Bronchial epithelial cell (primary cell): ENCODE results near the gene CACNA1C. TPM values are rescaled to one million over a fixed set of nuclear protein-coding genes. Genes with fewer than 3 reads are reported as not detected.

Experiments used
- DNase-seq: peaks from one replicate; pipeline ENCODE4 v3.0.0-alpha.2; 2010; ENCODE audit warnings: low read depth
- FAIRE-seq: peaks from 2 replicates; lab custom pipeline; 2011; peaks lifted over from hg19 to GRCh38; lab: Jason Lieb, UNC
- H3K27me3 ChIP-seq: 2 replicates; pipeline ENCODE4 v1.5.1; 2011; ENCODE audit warnings: low read length; ENCODE audit not compliant: control insufficient read depth, insufficient read depth
- H3K36me3 ChIP-seq: 2 replicates; pipeline ENCODE4 v1.5.1; 2011; ENCODE audit warnings: low read length; ENCODE audit not compliant: control insufficient read depth, insufficient read depth
- H3K4me3 ChIP-seq: 2 replicates; pipeline ENCODE4 v1.5.1; 2011; ENCODE audit warnings: mild to moderate bottlenecking, low read depth, low read length, control low read depth
- CTCF ChIP-seq: IDR thresholded peaks from 2 replicates; pipeline ENCODE4 v1.5.1; 2011; ENCODE audit warnings: mild to moderate bottlenecking, moderate library complexity, low read length, control low read depth, inconsistent platforms; ENCODE audit not compliant: insufficient read depth, severe bottlenecking
- total RNA-seq: library from RNA; depleted of rRNA; stranded (reverse); fragments of >200 nt; gene quantifications from 2 replicates; pipeline ENCODE4 v1.2.1, GENCODE V29; 2014

CACNA1C gene
- total RNA-seq, 1 donor from 2014 or later = not detected

- H3K36me3 ChIP-seq = no peaks in the 10 kb centered on the region
- no peak for FAIRE-seq
Observed at GRCh38 chr12:2483713-2484112, 430.9 kb downstream of the CACNA1C start.

GRCh38 chr12:2484141-2484776 is 431.5 kb downstream of the CACNA1C start:
- DNase-seq = no peak
- TF ChIP-seq CTCF = no peak
- Histone ChIP-seq H3K36me3 (no peaks in the 10 kb centered on the region), H3K27me3 (no peaks in the 10 kb centered on the region), H3K4me3 (no peak overlapping the region)
- no peak for FAIRE-seq

More at GRCh38 chr12:2483713-2484112, 430.9 kb downstream of the CACNA1C start:
- TF ChIP-seq CTCF = no peak
- no peaks in the 10 kb centered on the region for H3K27me3 ChIP-seq
- DNase-seq = no peak
- H3K4me3 ChIP-seq = no peak overlapping the region

- H3K27me3 ChIP-seq = no peaks in the 10 kb centered on the region
- no peak for FAIRE-seq
- TF ChIP-seq CTCF = no peak
- no peak for DNase-seq
- no peak overlapping the region for H3K4me3 ChIP-seq
- no peaks in the 10 kb centered on the region for H3K36me3 ChIP-seq
Observed at GRCh38 chr12:2485681-2486080, 432.9 kb downstream of the CACNA1C start.

GRCh38 chr12:2486796-2487195 is 434.0 kb downstream of the CACNA1C start:
- Histone ChIP-seq H3K36me3 (no peaks in the 10 kb centered on the region), H3K27me3 (no peaks in the 10 kb centered on the region), H3K4me3 (no peak overlapping the region)
- FAIRE-seq = no peak
- TF ChIP-seq CTCF = no peak
- DNase-seq = no peak

GRCh38 chr12:2487278-2487677 is 434.5 kb downstream of the CACNA1C start:
- Histone ChIP-seq H3K4me3 (no peak overlapping the region), H3K27me3 (no peaks in the 10 kb centered on the region), H3K36me3 (no peaks in the 10 kb centered on the region)
- DNase-seq = no peak
- TF ChIP-seq CTCF = no peak
- FAIRE-seq = no peak

- TF ChIP-seq CTCF = no peak
- DNase-seq (no peak), FAIRE-seq (no peak)
- H3K36me3 ChIP-seq = no peaks in the 10 kb centered on the region
- H3K27me3 ChIP-seq = no peaks in the 10 kb centered on the region
- no peak overlapping the region for H3K4me3 ChIP-seq
Observed at GRCh38 chr12:2488131-2488530, 435.3 kb downstream of the CACNA1C start.
